AG04449 (cell line): ENCODE data around the gene TREX2.

Experiments
- CTCF ChIA-PET: fragments of 350-600 bp; formaldehyde crosslinking; extraction: SDS; loops from one replicate; lab custom pipeline; 2021; ENCODE audit warnings: antibody characterized with exemption; lab: Yijun Ruan, JAX
- POLR2A ChIA-PET: fragments of 400-600, 350-600 bp; formaldehyde crosslinking; extraction: SDS; loops from one replicate; lab custom pipeline; 2020; ENCODE audit warnings: antibody characterized with exemption, inconsistent platforms; lab: Yijun Ruan, JAX
- DNase-seq: peaks from one replicate; pipeline ENCODE4 v3.0.0-alpha.2; 2010; ENCODE audit warnings: low read depth, low spot score
- H3K4me3 ChIP-seq: 2 replicates; pipeline ENCODE4 v1.5.1; 2011; ENCODE audit warnings: low read depth, mild to moderate bottlenecking, control low read depth, low read length
- CTCF ChIP-seq: IDR thresholded peaks from one replicate; pipeline ENCODE4 v1.5.1; 2011; ENCODE audit warnings: mild to moderate bottlenecking, moderate library complexity, low read length, control low read depth, inconsistent platforms; ENCODE audit not compliant: insufficient read depth; ENCODE audit errors: missing control alignments

TREX2 gene

GRCh38 chrX:153486171-153486570, 40.3 kb upstream of the TREX2 start:
- DNase-seq, result no peak
- H3K4me3 ChIP-seq, result no peak overlapping the region
- no peak for TF ChIP-seq CTCF
- POLR2A ChIA-PET, result no interaction called here
- CTCF ChIA-PET, result interaction anchor here (2.1 kb wide), 1 partner anchor 15 kb away, joined by 11 read pairs; the partner anchor contains the start of gene HAUS7

GRCh38 chrX:153485396-153486080, 39.7 kb upstream of the TREX2 start:
- ChIA-PET CTCF (interaction anchor here (2.1 kb wide), 1 partner anchor 14 kb away, joined by 11 read pairs; the partner anchor contains the start of gene HAUS7), POLR2A (no interaction called here)

GRCh38 chrX:153482376-153483015, 36.6 kb upstream of the TREX2 start:
- ChIA-PET CTCF (interaction anchor here (1.2 to 2.0 kb wide), 3 partner anchors 9 to 13 kb away, joined by 4 to 8 read pairs (median 7); partner anchors contain the start of genes BGN and HAUS7), POLR2A (no interaction called here)
- no peak for DNase-seq
- H3K4me3 ChIP-seq, result no peak overlapping the region
- TF ChIP-seq CTCF, result no peak

More at GRCh38 chrX:153485396-153486080, 39.7 kb upstream of the TREX2 start:
- H3K4me3 ChIP-seq, result no peak overlapping the region
- TF ChIP-seq CTCF, result no peak
- DNase-seq, result no peak

- ChIA-PET CTCF (interaction anchor here (1.4 kb wide), 1 partner anchor 26 kb away, joined by 5 read pairs; no protein-coding TSS in a partner anchor), POLR2A (no interaction called here)
- no peak for TF ChIP-seq CTCF
- DNase-seq, result no peak
- no peak overlapping the region for H3K4me3 ChIP-seq
Measured at GRCh38 chrX:153481043-153481442, 35.2 kb upstream of the TREX2 start.

- POLR2A ChIA-PET, result no interaction called here
- DNase-seq, result no peak
- CTCF ChIA-PET, result no interaction called here
- H3K4me3 ChIP-seq, result no peak overlapping the region
- no peak for TF ChIP-seq CTCF
Measured at GRCh38 chrX:153478746-153479145, 32.9 kb upstream of the TREX2 start.

GRCh38 chrX:153477901-153478300, 32.0 kb upstream of the TREX2 start:
- TF ChIP-seq CTCF, result no peak
- no peak overlapping the region for H3K4me3 ChIP-seq
- CTCF ChIA-PET, result interaction anchor here (0.8 to 9.1 kb wide), 2 partner anchors 16 to 31 kb away, joined by 3 to 166 read pairs; no protein-coding TSS in a partner anchor
- POLR2A ChIA-PET, result interaction anchor here (1.3 kb wide), 1 partner anchor 28 kb away, joined by 3 read pairs; no protein-coding TSS in a partner anchor
- no peak for DNase-seq
